ENCODE data around the gene ZFP92.
A peak's percentile ranks its signal among the peaks of the same experiment; 100 is the strongest.

- TF ChIP-seq POLR2A (IDR thresholded peaks at IDR 0.05) (no peak), CTCF (IDR thresholded peaks at IDR 0.05) (peak in 3 of 4 experiments; percentile 19 to 59 (median 43))
Observed at GRCh38 chrX:153460826-153461225, 49.6 kb downstream of the ZFP92 start.

Data from gastroesophageal sphincter (tissue), 3 donors.